HFFc6 (cell line): Measurements from ENCODE around the gene BRINP3. TPM values are rescaled to one million over a fixed set of nuclear protein-coding genes. Genes with fewer than 3 reads are reported as not detected.

Source experiments
- DNase-seq: peaks from one replicate; pipeline ENCODE4 v3.0.0-alpha.2; 2018
- H3K27ac Mint-ChIP-seq: 2 replicates; pipeline ENCODE4 v1.8.0; 2020; ENCODE audit warnings: mild to moderate bottlenecking, mixed read lengths
- H3K27me3 Mint-ChIP-seq: 2 replicates; pipeline ENCODE4 v1.8.0; 2021; ENCODE audit warnings: mild to moderate bottlenecking, moderate library complexity, mixed read lengths; ENCODE audit not compliant: insufficient read depth
- H3K36me3 Mint-ChIP-seq: 2 replicates; pipeline ENCODE4 v1.8.0; 2021; ENCODE audit warnings: low read depth, mixed read lengths
- H3K4me1 Mint-ChIP-seq: 2 replicates; pipeline ENCODE4 v1.8.0; 2020; ENCODE audit warnings: low read depth, mixed read lengths
- H3K4me3 Mint-ChIP-seq: 2 replicates; pipeline ENCODE4 v1.8.0; 2020; ENCODE audit warnings: mild to moderate bottlenecking, moderate library complexity, mixed read lengths
- H3K9me3 Mint-ChIP-seq: 2 replicates; pipeline ENCODE4 v1.8.0; 2020; ENCODE audit warnings: mild to moderate bottlenecking, mixed read lengths
- total RNA-seq, 6 experiments: library from RNA; stranded (reverse); fragmentation: NEBNext Ultra II Directional; extraction: Animal tissue kit (Norgen Biotek cat#: 25700); gene quantifications; 2 replicates in 1 of 6; 3 replicates in 5 of 6; pipeline ENCODE4 v1.2.3, GENCODE V29; 2021
- TF ChIP-seq, protein P1 (sequence below): fragments of 200-600 bp; sonication (generic); IDR thresholded peaks from 2 replicates; pipeline ENCODE4 v1.5.0; 2021; ENCODE audit warnings: antibody characterized with exemption, mild to moderate bottlenecking

Gene BRINP3
- total RNA-seq, 6 experiments from 2014 or later: not detected

GRCh38 chr1:190429932-190430331, 47.7 kb downstream of the BRINP3 start:
- TF ChIP-seq, protein P1, sequence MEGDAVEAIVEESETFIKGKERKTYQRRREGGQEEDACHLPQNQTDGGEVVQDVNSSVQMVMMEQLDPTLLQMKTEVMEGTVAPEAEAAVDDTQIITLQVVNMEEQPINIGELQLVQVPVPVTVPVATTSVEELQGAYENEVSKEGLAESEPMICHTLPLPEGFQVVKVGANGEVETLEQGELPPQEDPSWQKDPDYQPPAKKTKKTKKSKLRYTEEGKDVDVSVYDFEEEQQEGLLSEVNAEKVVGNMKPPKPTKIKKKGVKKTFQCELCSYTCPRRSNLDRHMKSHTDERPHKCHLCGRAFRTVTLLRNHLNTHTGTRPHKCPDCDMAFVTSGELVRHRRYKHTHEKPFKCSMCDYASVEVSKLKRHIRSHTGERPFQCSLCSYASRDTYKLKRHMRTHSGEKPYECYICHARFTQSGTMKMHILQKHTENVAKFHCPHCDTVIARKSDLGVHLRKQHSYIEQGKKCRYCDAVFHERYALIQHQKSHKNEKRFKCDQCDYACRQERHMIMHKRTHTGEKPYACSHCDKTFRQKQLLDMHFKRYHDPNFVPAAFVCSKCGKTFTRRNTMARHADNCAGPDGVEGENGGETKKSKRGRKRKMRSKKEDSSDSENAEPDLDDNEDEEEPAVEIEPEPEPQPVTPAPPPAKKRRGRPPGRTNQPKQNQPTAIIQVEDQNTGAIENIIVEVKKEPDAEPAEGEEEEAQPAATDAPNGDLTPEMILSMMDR: no peak
- no peak for DNase-seq
- no peak overlapping the region for H3K4me3 Mint-ChIP-seq
- H3K36me3 Mint-ChIP-seq: no peaks in the 10 kb centered on the region
- H3K4me1 Mint-ChIP-seq: no peaks in the 10 kb centered on the region
- H3K27me3 Mint-ChIP-seq: no peaks in the 10 kb centered on the region
- H3K27ac Mint-ChIP-seq: no peak overlapping the region
- H3K9me3 Mint-ChIP-seq: peaks cover 21% of the 10 kb centered on the region

DNA sequence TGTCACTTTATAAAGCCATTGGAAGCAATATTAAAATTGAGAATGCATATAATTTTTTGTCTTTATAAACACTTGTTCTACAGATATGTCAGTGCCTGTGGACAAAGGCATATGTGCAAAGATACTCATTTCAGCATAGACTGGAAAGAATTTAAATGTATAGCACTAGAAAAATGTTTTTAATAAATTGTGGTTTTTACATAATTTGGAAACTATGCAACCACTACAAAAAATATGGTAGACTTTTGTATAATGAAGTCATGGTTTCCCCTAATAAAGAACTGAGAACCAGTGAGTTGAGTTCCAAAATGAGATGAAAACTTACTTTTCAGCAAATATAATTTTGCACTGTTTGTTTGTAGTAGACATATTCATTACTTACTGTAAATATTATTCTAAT, 48.5 kb downstream of the BRINP3 start:
- Mint-ChIP-seq H3K27ac (no peak overlapping the region), H3K36me3 (no peaks in the 10 kb centered on the region), H3K9me3 (peaks cover 25% of the 10 kb centered on the region), H3K4me1 (no peaks in the 10 kb centered on the region), H3K4me3 (no peak overlapping the region), H3K27me3 (no peaks in the 10 kb centered on the region)
- TF ChIP-seq, protein P1: no peak
- DNase-seq: no peak

DNA sequence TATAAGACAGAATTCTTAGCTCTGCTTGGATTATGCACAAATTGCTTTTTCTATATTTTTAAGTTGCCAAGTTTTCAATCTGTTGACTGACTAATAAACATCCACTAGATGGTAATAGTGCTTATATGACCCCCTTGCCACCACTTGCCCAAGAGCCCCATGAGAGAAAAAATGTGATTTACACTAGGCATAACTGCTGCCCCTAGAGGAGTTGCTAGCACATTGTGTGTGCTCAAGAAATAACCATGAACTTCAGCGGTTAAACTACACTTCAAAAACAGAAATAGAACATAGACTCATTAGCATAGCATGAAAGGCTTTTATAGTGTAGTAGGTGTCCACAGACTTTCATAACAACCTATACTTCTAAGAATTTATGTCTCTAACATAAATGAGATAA, 61.4 kb downstream of the BRINP3 start:
- no peak for DNase-seq
- Mint-ChIP-seq H3K27me3 (no peaks in the 10 kb centered on the region), H3K27ac (no peak overlapping the region), H3K36me3 (no peaks in the 10 kb centered on the region), H3K4me1 (no peaks in the 10 kb centered on the region), H3K9me3 (peaks cover 14% of the 10 kb centered on the region), H3K4me3 (no peak overlapping the region)
- TF ChIP-seq, protein P1: no peak

GRCh38 chr1:190413142-190413541, 64.5 kb downstream of the BRINP3 start:
- TF ChIP-seq, protein P1: no peak
- Mint-ChIP-seq H3K9me3 (peaks cover 26% of the 10 kb centered on the region), H3K4me1 (no peaks in the 10 kb centered on the region)

DNA sequence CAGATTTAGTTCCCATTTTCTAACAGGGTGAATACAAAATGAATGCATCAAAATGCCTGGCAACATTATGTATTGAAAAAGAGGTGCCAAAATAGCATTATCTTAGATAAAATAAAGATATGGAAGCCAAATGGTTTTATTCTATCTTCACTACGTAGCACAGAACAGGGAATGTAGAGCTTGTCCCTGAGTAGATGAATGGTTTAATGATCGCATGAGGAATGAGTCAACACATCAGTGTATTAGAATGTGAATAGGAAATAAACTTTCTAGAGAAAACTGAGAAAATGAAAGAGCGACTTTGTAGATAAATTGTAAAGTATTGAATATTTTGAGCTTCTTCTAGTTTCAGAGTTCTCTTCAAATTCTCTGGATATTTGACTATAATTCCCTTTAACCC, 74.3 kb downstream of the BRINP3 start:
- Mint-ChIP-seq H3K9me3 (peaks cover 9% of the 10 kb centered on the region; the same call in 1 of the 2 replicates), H3K27ac (no peak overlapping the region), H3K4me1 (no peaks in the 10 kb centered on the region), H3K36me3 (no peaks in the 10 kb centered on the region), H3K4me3 (no peak overlapping the region), H3K27me3 (no peaks in the 10 kb centered on the region)
- TF ChIP-seq, protein P1: no peak
- no peak for DNase-seq

More at GRCh38 chr1:190413142-190413541, 64.5 kb downstream of the BRINP3 start:
- DNase-seq: no peak
- H3K4me3 Mint-ChIP-seq: no peak overlapping the region
- no peaks in the 10 kb centered on the region for H3K27me3 Mint-ChIP-seq
- H3K36me3 Mint-ChIP-seq: peaks cover 7% of the 10 kb centered on the region; the same call in 1 of the 2 replicates
- no peak overlapping the region for H3K27ac Mint-ChIP-seq

- DNase-seq: no peak
- H3K36me3 Mint-ChIP-seq: no peaks in the 10 kb centered on the region
- no peaks in the 10 kb centered on the region for H3K4me1 Mint-ChIP-seq
- peaks cover 9% of the 10 kb centered on the region for H3K9me3 Mint-ChIP-seq
- H3K4me3 Mint-ChIP-seq: no peak overlapping the region
- no peak overlapping the region for H3K27ac Mint-ChIP-seq
- no peaks in the 10 kb centered on the region for H3K27me3 Mint-ChIP-seq
- TF ChIP-seq, protein P1: no peak
Observed at GRCh38 chr1:190399233-190399632, 78.4 kb downstream of the BRINP3 start.
